Activated CD8-positive, alpha-beta memory T cell treated with anti-CD3 and anti-CD28 coated beads, Interleukin-2, amount 50 U/mL, for 1 hour (primary cell): Measurements from ENCODE around the gene OPCML.

Experiments
- DNase-seq: peaks from one replicate; pipeline ENCODE4 v3.0.0-alpha.2; 2020; ENCODE audit errors: extremely low read depth

OPCML gene

GRCh38 chr11:132941761-132942160 lies 590.5 kb downstream of the OPCML start:
- DNase-seq, result no peak

- DNase-seq, result no peak
Measured at GRCh38 chr11:132941024-132941646, 591.2 kb downstream of the OPCML start.

- no peak for DNase-seq
Measured at GRCh38 chr11:132937016-132937415, 595.3 kb downstream of the OPCML start.

GRCh38 chr11:132935383-132935782 lies 596.9 kb downstream of the OPCML start:
- DNase-seq, result no peak

- no peak for DNase-seq
Measured at GRCh38 chr11:132933703-132934102, 598.6 kb downstream of the OPCML start.

- DNase-seq, result no peak
Measured at GRCh38 chr11:132925825-132926469, 606.4 kb downstream of the OPCML start.

GRCh38 chr11:132921597-132921996 lies 610.7 kb downstream of the OPCML start:
- no peak for DNase-seq

GRCh38 chr11:132920451-132921096 lies 611.7 kb downstream of the OPCML start:
- DNase-seq, result no peak

- DNase-seq, result no peak
Measured at GRCh38 chr11:132914600-132914999, 617.7 kb downstream of the OPCML start.

- no peak for DNase-seq
Measured at GRCh38 chr11:132913886-132914285, 618.4 kb downstream of the OPCML start.

- DNase-seq, result no peak
Measured at GRCh38 chr11:132913295-132913694, 619.0 kb downstream of the OPCML start.

GRCh38 chr11:132911186-132911585 lies 621.1 kb downstream of the OPCML start:
- DNase-seq, result no peak

- no peak for DNase-seq
Measured at GRCh38 chr11:132910011-132910760, 622.1 kb downstream of the OPCML start.

GRCh38 chr11:132909021-132909606 lies 623.2 kb downstream of the OPCML start:
- no peak for DNase-seq

GRCh38 chr11:132908414-132908810 lies 623.9 kb downstream of the OPCML start:
- no peak for DNase-seq

- no peak for DNase-seq
Measured at GRCh38 chr11:132907651-132908413, 624.5 kb downstream of the OPCML start.

GRCh38 chr11:132904607-132905006 lies 627.7 kb downstream of the OPCML start:
- no peak for DNase-seq

- DNase-seq, result no peak
Measured at GRCh38 chr11:132904091-132904490, 628.2 kb downstream of the OPCML start.

GRCh38 chr11:132901638-132902471 lies 630.4 kb downstream of the OPCML start:
- DNase-seq, result no peak

- no peak for DNase-seq
Measured at GRCh38 chr11:132898676-132899075, 633.6 kb downstream of the OPCML start.
